Esophagus squamous epithelium (tissue), 5 donors: Measurements from ENCODE around the gene SLC14A1. TPM values are rescaled to one million over a fixed set of nuclear protein-coding genes. Genes with fewer than 3 reads are reported as not detected.

Experiments used
- DNase-seq: peaks from one replicate; lab custom pipeline; 2025; lab: John Stamatoyannopoulos, UW
- H3K27ac ChIP-seq, 4 donors: fragments of 200-600 bp; sonication (generic); one replicate each; pipeline ENCODE4 v1.5.1; 2016 to 2019; ENCODE audit warnings: mild to moderate bottlenecking in 1 of 4
- H3K27me3 ChIP-seq, 4 donors: fragments of 200-600 bp; sonication (generic); 1 replicate in 3 of 4; 2 replicates in 1 of 4; pipeline versions ENCODE4 v1.5.1 to v1.6.0; 2017 to 2021; ENCODE audit warnings: antibody characterized with exemption in 1 of 4
- H3K36me3 ChIP-seq, 3 donors: fragments of 200-600 bp; sonication (generic); one replicate each; pipeline ENCODE4 v1.5.1; 2016 to 2019
- H3K4me1 ChIP-seq, 3 donors: fragments of 200-600 bp; sonication (generic); one replicate each; pipeline ENCODE4 v1.5.1; 2017 to 2019
- H3K4me3 ChIP-seq, 4 donors: fragments of 200-600 bp; sonication (generic); 1 replicate in 3 of 4; 2 replicates in 1 of 4; pipeline ENCODE4 v1.5.1; 2016 to 2019; ENCODE audit warnings: mild to moderate bottlenecking in 2 of 4, moderate library complexity in 1 of 4
- H3K9me3 ChIP-seq, 3 donors: fragments of 200-600 bp; sonication (generic); one replicate each; pipeline ENCODE4 v1.5.1; 2016 to 2019
- POLR2A ChIP-seq, 4 donors: fragments of 450-650 bp; IDR thresholded peaks; one replicate each; pipeline ENCODE4 v1.6.1; 2017; ENCODE audit warnings: antibody characterized with exemption in 4 of 4, mild to moderate bottlenecking in 4 of 4, moderate library complexity in 3 of 4
- WGBS, 2 donors: methylation state at CpG; one replicate each; pipeline ENCODE4 v1.1.5; 2018; 5-methylcytosine and 5-hydroxymethylcytosine counted together
- intact Hi-C: fragments of 100-400 bp; cut with DNase I; formaldehyde crosslinking; loops from one replicate; pipeline ENCODE4 v1.15.0; 2022
- total RNA-seq, 4 donors: library from RNA; depleted of rRNA; stranded (reverse); fragments of >200 nt; gene quantifications; one replicate each; pipeline ENCODE4 v1.1.0, GENCODE V29; 2016
- TF ChIP-seq, protein P1 (sequence below), 6 experiments: fragments of 450-650 bp in 4 of 6; fragments of 200-600 bp in 2 of 6; sonication (generic) in 2 of 6; IDR thresholded peaks; one replicate each; pipeline ENCODE4 v1.5.1; 2016 to 2019; ENCODE audit warnings: antibody characterized with exemption in 6 of 6, mild to moderate bottlenecking in 4 of 6, moderate library complexity in 4 of 6
- donor health status: DM: yes; HTN: yes; CAD: no.

SLC14A1 gene
- total RNA-seq, 4 donors from 2014 or later = 0.53 to 1.1 (median 0.53) TPM; not detected in 1

DNA sequence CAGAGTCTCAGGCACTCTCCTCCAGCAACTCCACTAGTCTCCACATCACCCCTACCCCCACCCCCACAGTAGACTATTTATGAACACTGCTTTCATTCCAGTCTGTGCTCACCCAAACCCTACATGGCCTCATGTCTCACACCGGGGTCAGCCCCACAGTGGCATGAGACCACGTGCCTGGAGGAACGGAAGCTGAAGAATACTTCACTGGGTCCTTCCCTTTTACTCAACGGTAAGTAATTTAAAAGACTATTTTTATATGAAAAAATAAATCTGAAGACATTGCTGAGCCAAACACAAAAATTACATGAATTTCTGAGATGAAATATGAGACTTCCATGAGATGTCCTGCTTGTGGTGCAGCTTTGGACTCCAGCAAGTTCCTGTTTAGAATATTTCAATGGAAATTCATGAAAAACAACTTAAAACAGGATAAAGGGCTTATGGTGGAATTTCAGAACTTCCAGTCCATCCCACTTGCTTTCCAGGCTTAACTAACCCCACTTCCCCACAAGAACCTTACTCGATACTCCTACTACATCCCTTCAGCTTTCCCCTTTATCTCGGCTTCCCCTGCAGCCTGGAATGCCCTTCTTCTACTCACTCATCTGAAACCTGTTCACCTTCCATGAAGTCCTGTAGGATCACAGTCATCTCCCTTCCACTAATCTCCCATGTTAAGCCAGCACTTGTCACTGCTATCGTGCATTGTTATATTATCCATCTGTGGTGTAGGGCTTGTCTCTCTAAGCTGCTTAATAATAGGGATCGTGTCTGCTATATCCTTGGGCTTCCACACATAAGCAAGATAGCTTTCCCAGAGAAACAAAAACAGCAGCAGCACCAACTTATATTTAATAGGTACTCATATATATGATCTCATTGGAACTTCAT, 47.9 kb downstream of the SLC14A1 start:
- WGBS, 2 donors = 81 to 84% methylated on average over 8 of the region's 8 CpGs
- intact Hi-C loops = loop anchor here (5.0 kb wide), 1 partner anchor 230 kb away; no protein-coding TSS in a partner anchor
- no peaks in the 10 kb centered on the region for H3K36me3 ChIP-seq
- H3K27ac ChIP-seq = no peak overlapping the region
- peaks cover 0 to 100% (median 1%) of the 10 kb centered on the region in 4 donors for H3K27me3 ChIP-seq
- no peak for DNase-seq
- peaks cover 0 to 18% (median 6%) of the 10 kb centered on the region in 3 donors for H3K4me1 ChIP-seq
- no peaks in the 10 kb centered on the region for H3K9me3 ChIP-seq
- no peak for TF ChIP-seq POLR2A (IDR thresholded peaks at IDR 0.05)
- TF ChIP-seq, protein P1, sequence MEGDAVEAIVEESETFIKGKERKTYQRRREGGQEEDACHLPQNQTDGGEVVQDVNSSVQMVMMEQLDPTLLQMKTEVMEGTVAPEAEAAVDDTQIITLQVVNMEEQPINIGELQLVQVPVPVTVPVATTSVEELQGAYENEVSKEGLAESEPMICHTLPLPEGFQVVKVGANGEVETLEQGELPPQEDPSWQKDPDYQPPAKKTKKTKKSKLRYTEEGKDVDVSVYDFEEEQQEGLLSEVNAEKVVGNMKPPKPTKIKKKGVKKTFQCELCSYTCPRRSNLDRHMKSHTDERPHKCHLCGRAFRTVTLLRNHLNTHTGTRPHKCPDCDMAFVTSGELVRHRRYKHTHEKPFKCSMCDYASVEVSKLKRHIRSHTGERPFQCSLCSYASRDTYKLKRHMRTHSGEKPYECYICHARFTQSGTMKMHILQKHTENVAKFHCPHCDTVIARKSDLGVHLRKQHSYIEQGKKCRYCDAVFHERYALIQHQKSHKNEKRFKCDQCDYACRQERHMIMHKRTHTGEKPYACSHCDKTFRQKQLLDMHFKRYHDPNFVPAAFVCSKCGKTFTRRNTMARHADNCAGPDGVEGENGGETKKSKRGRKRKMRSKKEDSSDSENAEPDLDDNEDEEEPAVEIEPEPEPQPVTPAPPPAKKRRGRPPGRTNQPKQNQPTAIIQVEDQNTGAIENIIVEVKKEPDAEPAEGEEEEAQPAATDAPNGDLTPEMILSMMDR (IDR thresholded peaks at IDR 0.05) = no peak
- no peak overlapping the region for H3K4me3 ChIP-seq

DNA sequence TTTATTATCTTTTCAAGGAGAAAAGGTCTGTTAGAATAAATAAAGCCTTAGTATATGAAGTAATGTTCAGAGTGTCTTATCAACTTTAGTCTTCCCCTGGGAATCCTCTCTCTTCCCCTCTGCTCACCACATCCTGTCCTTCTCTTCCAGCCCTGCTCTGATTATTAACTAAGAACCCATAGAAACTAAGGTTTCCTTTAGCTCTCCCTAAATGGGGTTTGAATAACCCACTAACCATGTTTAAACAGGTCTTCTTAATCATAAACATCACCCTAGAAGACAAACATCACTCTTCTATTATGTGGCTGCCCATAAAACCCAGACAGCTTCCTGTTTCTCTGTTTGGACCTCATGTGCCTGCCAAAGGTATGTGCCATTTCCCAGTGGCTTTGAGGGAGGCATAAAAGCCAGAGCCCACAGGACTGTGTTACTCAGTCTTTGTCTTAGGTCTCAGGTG, 50.1 kb downstream of the SLC14A1 start:
- no peaks in the 10 kb centered on the region for H3K9me3 ChIP-seq
- no peaks in the 10 kb centered on the region for H3K36me3 ChIP-seq
- H3K27me3 ChIP-seq = peaks cover 0 to 100% (median 1%) of the 10 kb centered on the region in 4 donors
- TF ChIP-seq POLR2A (IDR thresholded peaks at IDR 0.05) = no peak
- TF ChIP-seq, protein P1 (IDR thresholded peaks at IDR 0.05) = no peak
- DNase-seq = no peak
- peaks cover 0 to 18% (median 6%) of the 10 kb centered on the region in 3 donors for H3K4me1 ChIP-seq
- H3K4me3 ChIP-seq = no peak overlapping the region
- H3K27ac ChIP-seq = no peak overlapping the region
- intact Hi-C loops = loop anchor here (5.0 kb wide), 1 partner anchor 228 kb away; no protein-coding TSS in a partner anchor

DNA sequence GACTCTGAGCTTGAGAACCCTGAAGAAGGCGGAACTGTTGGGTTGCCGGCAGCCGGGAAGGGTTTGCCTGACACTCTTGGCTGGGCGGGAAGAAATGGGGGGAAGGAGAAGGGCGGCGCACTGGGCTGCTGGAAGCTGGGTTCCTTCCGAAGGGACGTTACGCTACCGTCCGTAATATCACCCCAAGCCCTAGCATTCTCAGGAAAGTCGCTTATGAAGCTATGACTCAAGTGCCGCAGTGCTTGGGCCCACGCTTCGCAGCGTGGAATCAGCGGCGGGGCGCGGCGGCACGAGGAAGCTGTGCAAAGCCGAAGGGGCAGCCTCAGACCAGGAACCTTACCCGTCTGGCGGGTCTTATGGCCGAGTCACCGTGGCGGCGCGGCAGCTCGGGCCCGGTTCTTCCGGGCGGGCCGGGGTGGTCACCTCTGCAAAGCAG, 51.3 kb downstream of the SLC14A1 start:
- Histone ChIP-seq H3K27ac (peak overlapping the region; percentile 20 to 80 (median 62)), H3K36me3 (no peaks in the 10 kb centered on the region), H3K4me1 (peaks cover 0 to 25% (median 6%) of the 10 kb centered on the region in 3 donors), H3K27me3 (peaks cover 0 to 100% (median 1%) of the 10 kb centered on the region in 4 donors), H3K4me3 (peak overlapping the region; percentile 28 to 79 (median 49)), H3K9me3 (no peaks in the 10 kb centered on the region)
- WGBS, 2 donors = 3 to 10% methylated on average over 11 to 34 of the region's 35 CpGs
- no peak for DNase-seq
- intact Hi-C loops = no loop called here
- TF ChIP-seq, protein P1 (IDR thresholded peaks at IDR 0.05) = no peak
- peak in 1 of 4 donors; percentile 13 for TF ChIP-seq POLR2A (IDR thresholded peaks at IDR 0.05)

DNA sequence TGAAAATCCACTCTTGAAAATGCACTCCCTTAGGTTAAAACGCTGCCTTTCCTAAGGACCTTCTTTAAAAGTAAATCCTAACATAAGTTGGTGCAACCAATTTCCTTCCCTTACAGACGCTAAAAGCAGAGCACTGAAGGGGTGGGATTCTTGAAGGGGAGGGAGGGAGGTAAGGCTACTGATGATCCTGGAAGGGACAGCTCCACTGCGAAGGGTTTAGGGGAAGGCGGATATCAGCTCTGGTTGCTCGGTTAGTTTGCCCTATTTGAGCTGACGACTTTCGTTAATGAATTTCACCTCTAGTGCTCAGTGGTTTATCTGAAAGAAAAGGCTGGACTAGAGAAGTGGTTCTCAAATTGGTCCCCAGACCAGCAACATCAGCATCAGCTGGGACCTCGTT, 51.8 kb downstream of the SLC14A1 start:
- intact Hi-C loops = no loop called here
- Histone ChIP-seq H3K36me3 (no peaks in the 10 kb centered on the region), H3K9me3 (no peaks in the 10 kb centered on the region), H3K4me3 (peak overlapping the region; percentile 28 to 79 (median 49)), H3K27me3 (peaks cover 0 to 99% (median 1%) of the 10 kb centered on the region in 4 donors), H3K27ac (peak overlapping the region in 3 of 4 donors; percentile 53 to 80 (median 71)), H3K4me1 (peaks cover 0 to 28% (median 6%) of the 10 kb centered on the region in 3 donors)
- TF ChIP-seq POLR2A (IDR thresholded peaks at IDR 0.05) = no peak
- no peak for DNase-seq
- 72 to 73% methylated on average over 7 of the region's 8 CpGs for WGBS, 2 donors

DNA sequence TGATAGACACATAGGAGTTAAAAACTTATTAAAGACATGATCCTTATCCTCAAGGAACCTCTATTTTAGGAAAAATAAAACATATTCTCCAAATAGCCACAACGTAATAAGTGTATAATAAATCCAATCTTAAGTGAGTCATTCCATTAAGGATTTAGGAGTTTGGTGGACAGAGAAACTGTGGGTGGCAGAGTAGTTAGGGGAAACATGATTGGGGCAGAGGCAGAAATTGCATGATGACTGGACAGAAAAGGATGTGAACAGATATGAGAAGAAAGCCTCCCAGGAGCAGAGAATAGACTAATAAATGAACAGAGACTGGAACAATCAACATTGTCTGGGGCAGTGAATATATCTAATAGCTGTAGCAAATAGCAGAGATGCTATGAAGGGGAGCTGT, 53.4 kb downstream of the SLC14A1 start:
- no peak for TF ChIP-seq POLR2A (IDR thresholded peaks at IDR 0.05)
- TF ChIP-seq, protein P1 (IDR thresholded peaks at IDR 0.05) = no peak
- intact Hi-C loops = no loop called here

More for the DNA sequence above, 53.4 kb downstream of the SLC14A1 start:
- Histone ChIP-seq H3K27ac (no peak overlapping the region), H3K4me1 (peaks cover 0 to 32% (median 6%) of the 10 kb centered on the region in 3 donors), H3K36me3 (no peaks in the 10 kb centered on the region), H3K4me3 (no peak overlapping the region), H3K9me3 (no peaks in the 10 kb centered on the region), H3K27me3 (peaks cover 0 to 99% (median 4%) of the 10 kb centered on the region in 4 donors)
- no peak for DNase-seq
- WGBS, 2 donors = 54 to 67% methylated on average over 1 of the region's 1 CpG
